Astrocyte (in vitro differentiated cells and primary cell): ENCODE measurements around the gene DCAF10. TPM values are rescaled to one million over a fixed set of nuclear protein-coding genes. Genes with fewer than 3 reads are reported as not detected.

Source experiments
- DNase-seq: peaks from one replicate; pipeline ENCODE4 v3.0.0-alpha.2; 2010; ENCODE audit warnings: low read depth
- FAIRE-seq: peaks from 2 replicates; lab custom pipeline; 2011; peaks lifted over from hg19 to GRCh38; lab: Jason Lieb, UNC
- H2AFZ ChIP-seq: 2 replicates; pipeline ENCODE4 v1.6.0; 2012; ENCODE audit warnings: low read depth, low read length, inconsistent platforms
- H3K27ac ChIP-seq: 2 replicates; pipeline ENCODE4 v1.5.1; 2011; ENCODE audit warnings: low read depth, low read length, inconsistent platforms
- H3K27me3 ChIP-seq: 2 replicates; pipeline ENCODE4 v1.6.0; 2011; ENCODE audit warnings: low read length, inconsistent platforms; ENCODE audit not compliant: insufficient read depth
- H3K36me3 ChIP-seq: 2 replicates; pipeline ENCODE4 v1.5.1; 2011; ENCODE audit warnings: low read length, inconsistent platforms; ENCODE audit not compliant: insufficient read depth
- H3K4me1 ChIP-seq: 2 replicates; pipeline ENCODE4 v1.5.1; 2011; ENCODE audit warnings: low read length, inconsistent platforms; ENCODE audit not compliant: insufficient read depth
- H3K4me2 ChIP-seq: 2 replicates; pipeline ENCODE4 v1.6.0; 2012; ENCODE audit warnings: low read length, inconsistent platforms
- H3K4me3 ChIP-seq: 2 replicates; pipeline ENCODE4 v1.5.1; 2011; ENCODE audit warnings: low read depth, mild to moderate bottlenecking, low read length, inconsistent platforms; ENCODE audit not compliant: insufficient read depth
- H3K79me2 ChIP-seq: 2 replicates; pipeline ENCODE4 v1.6.0; 2012; ENCODE audit warnings: mild to moderate bottlenecking, low read length, inconsistent platforms; ENCODE audit not compliant: insufficient read depth
- H3K9ac ChIP-seq: 2 replicates; pipeline ENCODE4 v1.6.0; 2012; ENCODE audit warnings: mild to moderate bottlenecking, low read length, inconsistent platforms
- H3K9me3 ChIP-seq: 2 replicates; pipeline ENCODE4 v1.5.1; 2012; ENCODE audit warnings: low read depth, mild to moderate bottlenecking, low read length, inconsistent platforms; ENCODE audit not compliant: insufficient read depth
- H4K20me1 ChIP-seq: 2 replicates; pipeline ENCODE4 v1.6.0; 2012; ENCODE audit warnings: low read length, inconsistent platforms; ENCODE audit not compliant: insufficient read depth
- H3K27ac Mint-ChIP-seq: one replicate; pipeline ENCODE4 v1.8.0; 2021; ENCODE audit warnings: mild to moderate bottlenecking, mixed read lengths; ENCODE audit not compliant: unreplicated experiment
- H3K27me3 Mint-ChIP-seq: one replicate; pipeline ENCODE4 v1.8.0; 2021; ENCODE audit warnings: low read depth, mixed read lengths; ENCODE audit not compliant: unreplicated experiment
- H3K36me3 Mint-ChIP-seq: one replicate; pipeline ENCODE4 v1.8.0; 2021; ENCODE audit warnings: low read depth, mixed read lengths; ENCODE audit not compliant: unreplicated experiment
- H3K4me1 Mint-ChIP-seq: one replicate; pipeline ENCODE4 v1.8.0; 2021; ENCODE audit warnings: low read depth, mixed read lengths; ENCODE audit not compliant: unreplicated experiment
- H3K4me3 Mint-ChIP-seq: one replicate; pipeline ENCODE4 v1.8.0; 2021; ENCODE audit warnings: mild to moderate bottlenecking, moderate library complexity, mixed read lengths; ENCODE audit not compliant: unreplicated experiment
- H3K9me3 Mint-ChIP-seq: one replicate; pipeline ENCODE4 v1.8.0; 2021; ENCODE audit warnings: mild to moderate bottlenecking, mixed read lengths; ENCODE audit not compliant: unreplicated experiment
- CTCF ChIP-seq: IDR thresholded peaks from 2 replicates; pipeline ENCODE4 v1.5.1; 2011; ENCODE audit warnings: low read depth, mild to moderate bottlenecking, inconsistent platforms, low read length, moderate library complexity; ENCODE audit not compliant: insufficient read depth
- EZH2 ChIP-seq: IDR thresholded peaks from 2 replicates; pipeline ENCODE4 v1.6.1; 2012; ENCODE audit warnings: mild to moderate bottlenecking, low read length, inconsistent platforms; ENCODE audit not compliant: insufficient read depth
- total RNA-seq: library from RNA; stranded (reverse); gene quantifications from 2 replicates; pipeline ENCODE4 v1.2.1, GENCODE V29; 2021

Gene DCAF10
- total RNA-seq, 1 donor from 2014 or later, result 22.3 TPM

- peaks cover 3% of the 10 kb centered on the region for H3K36me3 ChIP-seq
- H3K4me1 ChIP-seq, result peaks cover 11% of the 10 kb centered on the region
- H3K9ac ChIP-seq, result no peak overlapping the region
- H3K27ac ChIP-seq, result no peak overlapping the region
- H3K27me3 ChIP-seq, result no peaks in the 10 kb centered on the region
- Mint-ChIP-seq H3K4me3 (no peak overlapping the region), H3K9me3 (no peaks in the 10 kb centered on the region), H3K36me3 (peaks cover 10% of the 10 kb centered on the region), H3K27ac (no peak overlapping the region), H3K27me3 (no peaks in the 10 kb centered on the region), H3K4me1 (peaks cover 8% of the 10 kb centered on the region)
- no peak overlapping the region for H3K4me3 ChIP-seq
- FAIRE-seq (no peak), DNase-seq (no peak)
- H3K9me3 ChIP-seq, result no peaks in the 10 kb centered on the region
- no peak overlapping the region for H3K4me2 ChIP-seq
- no peaks in the 10 kb centered on the region for H3K79me2 ChIP-seq
- peaks cover 4% of the 10 kb centered on the region for H4K20me1 ChIP-seq
- TF ChIP-seq CTCF (no peak), EZH2 (no peak)
- H2AFZ ChIP-seq, result no peak overlapping the region
Observed at GRCh38 chr9:37835821-37836220, 35.2 kb downstream of the DCAF10 start.

- no peak overlapping the region for H2AFZ ChIP-seq
- no peak for FAIRE-seq
- H3K9ac ChIP-seq, result no peak overlapping the region
- Mint-ChIP-seq H3K27me3 (no peaks in the 10 kb centered on the region), H3K36me3 (peaks cover 10% of the 10 kb centered on the region), H3K27ac (no peak overlapping the region), H3K4me1 (peaks cover 8% of the 10 kb centered on the region), H3K9me3 (no peaks in the 10 kb centered on the region), H3K4me3 (no peak overlapping the region)
- no peaks in the 10 kb centered on the region for H3K79me2 ChIP-seq
- H3K27ac ChIP-seq, result no peak overlapping the region
- H3K9me3 ChIP-seq, result no peaks in the 10 kb centered on the region
- H3K4me3 ChIP-seq, result no peak overlapping the region
- no peak for DNase-seq
- no peak overlapping the region for H3K4me2 ChIP-seq
- TF ChIP-seq EZH2 (no peak), CTCF (no peak)
- H4K20me1 ChIP-seq, result peaks cover 4% of the 10 kb centered on the region
- no peaks in the 10 kb centered on the region for H3K27me3 ChIP-seq
- peaks cover 14% of the 10 kb centered on the region for H3K4me1 ChIP-seq
- peaks cover 3% of the 10 kb centered on the region for H3K36me3 ChIP-seq
Observed at GRCh38 chr9:37836386-37836785, 35.8 kb downstream of the DCAF10 start.

GRCh38 chr9:37839496-37840461 is 39.2 kb downstream of the DCAF10 start:
- Mint-ChIP-seq H3K27me3 (no peaks in the 10 kb centered on the region), H3K9me3 (no peaks in the 10 kb centered on the region), H3K27ac (peak overlapping the region; percentile 53), H3K36me3 (peaks cover 6% of the 10 kb centered on the region), H3K4me1 (peaks cover 8% of the 10 kb centered on the region), H3K4me3 (no peak overlapping the region)
- DNase-seq (no peak), FAIRE-seq (no peak)
- no peak overlapping the region for H2AFZ ChIP-seq
- no peaks in the 10 kb centered on the region for H3K36me3 ChIP-seq
- no peak for TF ChIP-seq EZH2
- no peaks in the 10 kb centered on the region for H3K27me3 ChIP-seq
- peak overlapping the region; percentile 57 for H3K27ac ChIP-seq
- peaks cover 5% of the 10 kb centered on the region for H3K79me2 ChIP-seq
- no peaks in the 10 kb centered on the region for H3K9me3 ChIP-seq
- H4K20me1 ChIP-seq, result no peaks in the 10 kb centered on the region
- no peak overlapping the region for H3K4me3 ChIP-seq
- no peak overlapping the region for H3K4me2 ChIP-seq
- H3K9ac ChIP-seq, result no peak overlapping the region
- H3K4me1 ChIP-seq, result peaks cover 14% of the 10 kb centered on the region
